GM12891 (cell line): Measurements from ENCODE around the gene ZC2HC1B.

Experiments used
- PAX5 ChIP-seq: IDR thresholded peaks from 2 replicates; pipeline ENCODE4 v1.6.1; 2011; ENCODE audit warnings: low read length, moderate library complexity, mild to moderate bottlenecking; ENCODE audit not compliant: insufficient read depth, severe bottlenecking
- POLR2A ChIP-seq: IDR thresholded peaks from 2 replicates; pipeline ENCODE4 v1.6.1; 2011; ENCODE audit warnings: low read depth, low read length, control low read depth
- POLR2AphosphoS5 ChIP-seq: IDR thresholded peaks from 2 replicates; pipeline ENCODE4 v1.6.1; 2011; ENCODE audit warnings: low read depth, low read length, control low read depth
- POU2F2 ChIP-seq: IDR thresholded peaks from 2 replicates; pipeline ENCODE4 v1.6.1; 2011; ENCODE audit warnings: low read depth, mild to moderate bottlenecking, control low read depth, low read length, moderate library complexity
- SPI1 ChIP-seq: IDR thresholded peaks from 2 replicates; pipeline ENCODE4 v1.6.1; 2011; ENCODE audit warnings: low read depth, low read length, control low read depth
- TAF1 ChIP-seq: IDR thresholded peaks from 2 replicates; pipeline ENCODE4 v1.6.1; 2011; ENCODE audit warnings: low read depth, low read length, control low read depth

DNA sequence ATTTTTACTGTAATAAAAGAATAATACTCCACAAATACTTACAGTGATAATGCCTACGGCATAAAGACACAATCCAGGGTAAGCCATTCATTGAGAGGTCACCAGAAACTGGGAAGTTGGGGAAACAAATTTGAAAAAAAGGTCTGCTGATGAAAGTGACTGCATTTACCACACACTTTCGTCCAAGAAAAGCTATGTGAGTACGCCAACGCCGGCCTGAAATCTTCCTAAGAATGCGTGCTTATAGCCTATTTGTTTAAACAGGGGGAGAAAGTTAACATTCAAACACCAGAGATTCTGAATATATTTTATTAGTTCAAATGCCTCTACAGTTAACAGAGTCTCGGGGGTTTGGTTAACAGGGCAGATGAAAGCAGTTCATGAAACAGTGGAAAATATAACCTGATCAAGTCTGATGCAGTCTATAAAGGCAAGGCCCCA lies 21.8 kb upstream of the ZC2HC1B start:
- no peak for TF ChIP-seq POLR2A
- TF ChIP-seq TAF1 = no peak
- no peak for TF ChIP-seq POLR2AphosphoS5
- TF ChIP-seq SPI1 = no peak
- TF ChIP-seq PAX5 = no peak
- no peak for TF ChIP-seq POU2F2
